ENCODE results near the gene OSBP2. TPM values are rescaled to one million over a fixed set of nuclear protein-coding genes. Genes with fewer than 3 reads are reported as not detected.

Gene OSBP2
- total RNA-seq, 2 experiments from 2014 or later = 1.2 to 1.6 TPM

DNA sequence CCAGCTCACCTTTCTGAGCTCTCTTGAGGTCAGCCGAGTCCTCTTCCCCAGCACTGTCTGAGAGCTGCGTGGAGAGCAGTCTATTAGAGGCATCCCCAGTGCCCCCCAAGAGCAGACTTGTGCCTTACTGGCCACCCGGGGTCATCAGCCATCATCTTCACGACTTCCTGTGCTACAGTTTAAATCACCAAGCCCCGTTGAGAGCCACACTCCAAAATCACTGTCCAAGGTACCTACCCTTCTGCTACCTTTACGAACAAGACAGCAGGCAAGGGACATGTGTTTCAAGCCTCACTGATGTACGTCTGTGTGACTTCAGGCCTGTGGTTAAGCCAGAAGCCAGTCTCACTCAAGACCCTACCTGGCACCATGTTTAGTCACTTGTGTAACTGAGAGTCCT is 238.8 kb downstream of the OSBP2 start:
- peaks cover 98% of the 10 kb centered on the region for H3K36me3 ChIP-seq (ENCODE audit: insufficient read depth, low read length)
- ChIA-PET CTCF (no interaction called here), POLR2A (no interaction called here)
- Mint-ChIP-seq H3K4me1 (ENCODE audit: low read depth) (peaks cover 61% of the 10 kb centered on the region), H3K27ac (peak overlapping the region; percentile 92), H3K27me3 (no peaks in the 10 kb centered on the region), H3K9me3 (no peaks in the 10 kb centered on the region), H3K4me3 (no peak overlapping the region), H3K36me3 (ENCODE audit: low read depth) (peaks cover 95% of the 10 kb centered on the region)
- intact Hi-C loops (cut with DNase I, micrococcal nuclease) = no loop called here
- peaks cover 46% of the 10 kb centered on the region for H3K4me1 ChIP-seq (ENCODE audit: insufficient read depth, low read length)
- DNase-seq (no peak), ATAC-seq (ENCODE audit: poor library complexity) (no peak)
- no peaks in the 10 kb centered on the region for H3K9me3 ChIP-seq (ENCODE audit: control insufficient read depth in 1 of 2, insufficient read depth in 1 of 2, low read length in 2 of 2)
- H3K4me3 ChIP-seq (ENCODE audit: low read length) = no peak overlapping the region
- H3K27me3 ChIP-seq (ENCODE audit: control insufficient read depth in 1 of 2, insufficient read depth in 2 of 2, low read length in 2 of 2) = no peaks in the 10 kb centered on the region
- H3K27ac ChIP-seq (ENCODE audit: low read depth in 1 of 2, low read length in 2 of 2) = peak overlapping the region in 1 of 2 donors; percentile 31
- TF ChIP-seq, protein P1, sequence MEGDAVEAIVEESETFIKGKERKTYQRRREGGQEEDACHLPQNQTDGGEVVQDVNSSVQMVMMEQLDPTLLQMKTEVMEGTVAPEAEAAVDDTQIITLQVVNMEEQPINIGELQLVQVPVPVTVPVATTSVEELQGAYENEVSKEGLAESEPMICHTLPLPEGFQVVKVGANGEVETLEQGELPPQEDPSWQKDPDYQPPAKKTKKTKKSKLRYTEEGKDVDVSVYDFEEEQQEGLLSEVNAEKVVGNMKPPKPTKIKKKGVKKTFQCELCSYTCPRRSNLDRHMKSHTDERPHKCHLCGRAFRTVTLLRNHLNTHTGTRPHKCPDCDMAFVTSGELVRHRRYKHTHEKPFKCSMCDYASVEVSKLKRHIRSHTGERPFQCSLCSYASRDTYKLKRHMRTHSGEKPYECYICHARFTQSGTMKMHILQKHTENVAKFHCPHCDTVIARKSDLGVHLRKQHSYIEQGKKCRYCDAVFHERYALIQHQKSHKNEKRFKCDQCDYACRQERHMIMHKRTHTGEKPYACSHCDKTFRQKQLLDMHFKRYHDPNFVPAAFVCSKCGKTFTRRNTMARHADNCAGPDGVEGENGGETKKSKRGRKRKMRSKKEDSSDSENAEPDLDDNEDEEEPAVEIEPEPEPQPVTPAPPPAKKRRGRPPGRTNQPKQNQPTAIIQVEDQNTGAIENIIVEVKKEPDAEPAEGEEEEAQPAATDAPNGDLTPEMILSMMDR (IDR thresholded peaks at IDR 0.05) = no peak

DNA sequence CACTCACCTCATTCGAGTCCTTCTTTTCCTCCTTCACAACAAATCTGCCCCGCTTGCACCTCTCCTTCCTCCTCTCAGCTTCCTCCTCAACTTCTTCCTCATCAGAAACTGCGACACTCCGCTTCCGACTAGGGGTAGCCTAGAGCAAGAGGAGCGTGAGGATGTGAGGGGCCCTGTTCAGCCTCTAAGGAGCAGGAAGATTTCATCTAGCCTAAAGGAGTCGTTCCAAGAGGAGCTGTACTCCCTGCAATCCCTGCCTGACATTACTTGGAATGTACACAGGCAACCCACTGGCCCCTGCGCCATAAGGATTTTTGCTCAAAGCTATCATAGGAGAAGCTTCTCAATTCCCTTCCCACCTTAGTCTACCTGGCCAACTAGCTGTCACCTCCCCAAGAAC is 239.4 kb downstream of the OSBP2 start:
- ChIA-PET CTCF (no interaction called here), POLR2A (no interaction called here)
- Mint-ChIP-seq H3K27me3 (no peaks in the 10 kb centered on the region), H3K36me3 (ENCODE audit: low read depth) (peaks cover 93% of the 10 kb centered on the region), H3K9me3 (no peaks in the 10 kb centered on the region), H3K4me1 (ENCODE audit: low read depth) (peaks cover 65% of the 10 kb centered on the region), H3K4me3 (no peak overlapping the region), H3K27ac (peak overlapping the region; percentile 92)
- ATAC-seq (ENCODE audit: poor library complexity) (no peak), DNase-seq (no peak)
- peaks cover 52% of the 10 kb centered on the region for H3K4me1 ChIP-seq (ENCODE audit: insufficient read depth, low read length)
- H3K4me3 ChIP-seq (ENCODE audit: low read length) = no peak overlapping the region
- no peaks in the 10 kb centered on the region for H3K9me3 ChIP-seq (ENCODE audit: control insufficient read depth in 1 of 2, insufficient read depth in 1 of 2, low read length in 2 of 2)
- peaks cover 98% of the 10 kb centered on the region for H3K36me3 ChIP-seq (ENCODE audit: insufficient read depth, low read length)
- no peaks in the 10 kb centered on the region for H3K27me3 ChIP-seq (ENCODE audit: control insufficient read depth in 1 of 2, insufficient read depth in 2 of 2, low read length in 2 of 2)
- intact Hi-C loops (cut with DNase I, micrococcal nuclease) = no loop called here
- peak overlapping the region in 1 of 2 donors; percentile 0 for H3K27ac ChIP-seq (ENCODE audit: low read depth in 1 of 2, low read length in 2 of 2)
- TF ChIP-seq, protein P1 (IDR thresholded peaks at IDR 0.05) = no peak

DNA sequence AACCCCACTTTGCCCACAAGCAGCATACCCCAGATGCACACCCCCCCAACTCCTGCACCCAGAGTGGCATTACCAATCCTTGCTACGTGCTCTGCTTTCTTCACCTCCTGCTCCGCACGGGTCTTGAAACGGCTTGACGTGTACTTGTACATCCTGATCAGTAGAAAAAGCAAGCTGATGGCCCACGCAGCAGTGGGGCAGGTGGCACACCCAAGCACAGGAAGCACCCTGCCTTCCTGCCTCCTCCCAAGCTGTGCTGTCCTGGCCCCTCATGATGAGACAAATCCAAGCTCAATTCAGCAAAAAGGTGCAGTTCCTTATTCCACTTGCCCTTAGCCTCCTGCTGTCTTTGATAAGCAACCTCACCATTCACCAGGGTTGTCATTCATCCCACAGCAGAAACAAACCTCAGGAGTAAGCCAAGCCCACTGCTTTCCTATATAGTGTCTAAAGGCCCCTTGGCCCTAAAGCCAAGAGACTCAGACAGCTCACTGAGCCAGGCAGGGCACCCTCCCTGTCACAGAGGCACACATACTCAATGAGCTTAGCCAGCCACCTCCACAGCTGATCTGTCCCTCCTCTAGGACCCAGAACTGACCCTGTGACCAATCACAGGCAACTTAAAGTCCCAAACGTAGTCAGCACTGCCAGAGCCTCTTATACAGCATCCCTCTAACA is 246.2 kb downstream of the OSBP2 start:
- no peaks in the 10 kb centered on the region for H3K27me3 Mint-ChIP-seq
- ATAC-seq (ENCODE audit: poor library complexity) (peak; percentile 77), DNase-seq (peak; percentile 25 to 83 (median 55))
- Histone ChIP-seq H3K4me1 (ENCODE audit: insufficient read depth, low read length) (peaks cover 83% of the 10 kb centered on the region), H3K27me3 (ENCODE audit: control insufficient read depth in 1 of 2, insufficient read depth in 2 of 2, low read length in 2 of 2) (no peaks in the 10 kb centered on the region), H3K4me3 (ENCODE audit: low read length) (peak overlapping the region; percentile 65), H3K27ac (ENCODE audit: low read depth in 1 of 2, low read length in 2 of 2) (peak overlapping the region; percentile 59 to 70), H3K36me3 (ENCODE audit: insufficient read depth, low read length) (peaks cover 64% of the 10 kb centered on the region), H3K9me3 (ENCODE audit: control insufficient read depth in 1 of 2, insufficient read depth in 1 of 2, low read length in 2 of 2) (no peaks in the 10 kb centered on the region)
- peaks cover 85% of the 10 kb centered on the region for H3K4me1 Mint-ChIP-seq (ENCODE audit: low read depth)
- H3K27ac Mint-ChIP-seq = peak overlapping the region; percentile 92
- POLR2A ChIA-PET = interaction anchor here (0.6 to 7.2 kb wide), 18 partner anchors 9 to 1336 kb away, joined by 3 to 104 read pairs (median 4); partner anchors contain the start of genes MORC2, PIK3IP1, SMTN and TUG1
- TF ChIP-seq, protein P1 (IDR thresholded peaks at IDR 0.05) = no peak
- intact Hi-C loops (cut with DNase I, micrococcal nuclease) = loop anchor here (2.0 to 10.0 kb wide), 3 partner anchors 20 to 214 kb away; partner anchors contain the start of genes MORC2 (in 1 of the 2) and TUG1 (in 1 of the 2)
- H3K4me3 Mint-ChIP-seq = peak overlapping the region; percentile 86
- CTCF ChIA-PET = interaction anchor here (0.6 to 1.4 kb wide), 5 partner anchors 19 to 144 kb away, joined by 3 to 6 read pairs (median 6); partner anchors contain the start of gene TUG1
- no peaks in the 10 kb centered on the region for H3K9me3 Mint-ChIP-seq
- H3K36me3 Mint-ChIP-seq (ENCODE audit: low read depth) = peaks cover 86% of the 10 kb centered on the region
